ENCODE results near the gene GGTA1.
"Not testable (repeated sequence)": the region's sequence is repeated elsewhere in the genome, so short reads cannot be mapped to it uniquely, and the experiment has no call there.

GGTA1 gene

GRCh38 chr9:121439711-121440664 is 59.7 kb downstream of the GGTA1 start:
- peaks cover 10% of the 10 kb centered on the region for H3K4me1 Mint-ChIP-seq (ENCODE audit: low read depth)
- no peaks in the 10 kb centered on the region for H3K36me3 Mint-ChIP-seq (ENCODE audit: low read depth)
- peaks cover 4% of the 10 kb centered on the region for H3K27me3 Mint-ChIP-seq
- no peak overlapping the region for H3K27ac Mint-ChIP-seq
- no peaks in the 10 kb centered on the region for H3K9me3 Mint-ChIP-seq
- H3K4me3 Mint-ChIP-seq, result no peak overlapping the region
- intact Hi-C loops (cut with micrococcal nuclease), result no loop called here

- Mint-ChIP-seq H3K36me3 (ENCODE audit: low read depth) (no peaks in the 10 kb centered on the region), H3K9me3 (no peaks in the 10 kb centered on the region), H3K27me3 (peaks cover 3% of the 10 kb centered on the region), H3K4me1 (ENCODE audit: low read depth) (peaks cover 6% of the 10 kb centered on the region), H3K27ac (no peak overlapping the region), H3K4me3 (no peak overlapping the region)
- intact Hi-C loops (cut with micrococcal nuclease), result no loop called here
Measured at GRCh38 chr9:121439016-121439415, 60.6 kb downstream of the GGTA1 start.

GRCh38 chr9:121437891-121438290 is 61.8 kb downstream of the GGTA1 start:
- intact Hi-C loops (cut with micrococcal nuclease), result no loop called here
- Mint-ChIP-seq H3K9me3 (no peaks in the 10 kb centered on the region), H3K36me3 (ENCODE audit: low read depth) (no peaks in the 10 kb centered on the region), H3K4me1 (ENCODE audit: low read depth) (no peaks in the 10 kb centered on the region), H3K27ac (no peak overlapping the region), H3K4me3 (no peak overlapping the region), H3K27me3 (peaks cover 3% of the 10 kb centered on the region)

GRCh38 chr9:121437046-121437445 is 62.6 kb downstream of the GGTA1 start:
- intact Hi-C loops (cut with micrococcal nuclease); H3K27me3 Mint-ChIP-seq; H3K9me3 Mint-ChIP-seq; H3K27ac Mint-ChIP-seq; H3K36me3 Mint-ChIP-seq (ENCODE audit: low read depth); H3K4me1 Mint-ChIP-seq (ENCODE audit: low read depth); H3K4me3 Mint-ChIP-seq: not testable (repeated sequence)

GRCh38 chr9:121434969-121435368 is 64.7 kb downstream of the GGTA1 start:
- Mint-ChIP-seq H3K27me3 (peaks cover 3% of the 10 kb centered on the region), H3K9me3 (no peaks in the 10 kb centered on the region), H3K4me1 (ENCODE audit: low read depth) (no peaks in the 10 kb centered on the region), H3K36me3 (ENCODE audit: low read depth) (no peaks in the 10 kb centered on the region), H3K27ac (no peak overlapping the region), H3K4me3 (no peak overlapping the region)
- intact Hi-C loops (cut with micrococcal nuclease), result no loop called here

GRCh38 chr9:121427899-121428298 is 71.7 kb downstream of the GGTA1 start:
- no peaks in the 10 kb centered on the region for H3K36me3 Mint-ChIP-seq (ENCODE audit: low read depth)
- H3K9me3 Mint-ChIP-seq, result peaks cover 9% of the 10 kb centered on the region
- H3K27me3 Mint-ChIP-seq, result no peaks in the 10 kb centered on the region
- intact Hi-C loops (cut with micrococcal nuclease), result no loop called here
- no peak overlapping the region for H3K4me3 Mint-ChIP-seq
- no peak overlapping the region for H3K27ac Mint-ChIP-seq
- H3K4me1 Mint-ChIP-seq (ENCODE audit: low read depth), result no peaks in the 10 kb centered on the region

GRCh38 chr9:121424024-121424432 is 75.6 kb downstream of the GGTA1 start:
- H3K9me3 Mint-ChIP-seq, result peaks cover 9% of the 10 kb centered on the region
- H3K36me3 Mint-ChIP-seq (ENCODE audit: low read depth), result no peaks in the 10 kb centered on the region
- no peak overlapping the region for H3K27ac Mint-ChIP-seq
- intact Hi-C loops (cut with micrococcal nuclease), result no loop called here
- no peaks in the 10 kb centered on the region for H3K27me3 Mint-ChIP-seq
- H3K4me3 Mint-ChIP-seq, result no peak overlapping the region
- H3K4me1 Mint-ChIP-seq (ENCODE audit: low read depth), result peaks cover 5% of the 10 kb centered on the region

- H3K4me3 Mint-ChIP-seq, result no peak overlapping the region
- H3K36me3 Mint-ChIP-seq (ENCODE audit: low read depth), result no peaks in the 10 kb centered on the region
- no peaks in the 10 kb centered on the region for H3K9me3 Mint-ChIP-seq
- no peaks in the 10 kb centered on the region for H3K27me3 Mint-ChIP-seq
- intact Hi-C loops (cut with micrococcal nuclease), result no loop called here
- no peaks in the 10 kb centered on the region for H3K4me1 Mint-ChIP-seq (ENCODE audit: low read depth)
- no peak overlapping the region for H3K27ac Mint-ChIP-seq
Measured at GRCh38 chr9:121411993-121412392, 87.7 kb downstream of the GGTA1 start.

GRCh38 chr9:121405899-121406298 is 93.7 kb downstream of the GGTA1 start:
- intact Hi-C loops (cut with micrococcal nuclease), result loop anchor here (10.0 kb wide), 1 partner anchor 431 kb away; no protein-coding TSS in a partner anchor
- no peak overlapping the region for H3K27ac Mint-ChIP-seq
- H3K27me3 Mint-ChIP-seq, result no peaks in the 10 kb centered on the region
- no peak overlapping the region for H3K4me3 Mint-ChIP-seq
- H3K4me1 Mint-ChIP-seq (ENCODE audit: low read depth), result no peaks in the 10 kb centered on the region
- H3K36me3 Mint-ChIP-seq (ENCODE audit: low read depth), result no peaks in the 10 kb centered on the region
- peaks cover 9% of the 10 kb centered on the region for H3K9me3 Mint-ChIP-seq
